Stimulated activated CD8-positive, alpha-beta memory T cell treated with anti-CD3 and anti-CD28 coated beads, Interleukin-15, amount 100 ng/mL, for 1 hour (primary cell): ENCODE results near the gene DHRS7.
"Not testable (repeated sequence)": the region's sequence is repeated elsewhere in the genome, so short reads cannot be mapped to it uniquely, and the experiment has no call there.

ENCODE experiments used
- DNase-seq: peaks from one replicate; pipeline ENCODE4 v3.0.0-alpha.2; 2020; ENCODE audit warnings: low read depth

Gene DHRS7

GRCh38 chr14:60133487-60133886 lies 31.7 kb downstream of the DHRS7 start:
- DNase-seq: no peak

- no peak for DNase-seq
Measured at GRCh38 chr14:60125918-60126317, 39.3 kb downstream of the DHRS7 start.

DNA sequence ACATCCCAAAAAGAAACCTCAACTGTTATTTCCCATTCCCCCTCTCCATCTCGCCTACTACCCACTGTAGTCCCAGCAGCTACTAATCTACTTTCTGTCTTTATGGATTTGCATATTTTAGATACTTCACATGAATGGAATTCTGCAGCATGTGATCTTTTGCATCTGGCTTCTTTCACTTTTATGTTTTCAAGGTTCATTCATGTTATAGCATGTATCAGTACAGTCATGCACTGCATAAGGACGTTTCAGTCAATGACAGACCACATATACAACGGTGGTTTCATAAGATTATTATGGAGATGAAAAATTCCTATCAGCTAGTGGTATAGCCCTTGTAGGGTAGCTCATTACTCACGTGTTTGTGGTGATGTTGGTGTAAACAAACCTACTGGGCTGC lies 49.0 kb downstream of the DHRS7 start:
- no peak for DNase-seq

- no peak for DNase-seq
Measured at GRCh38 chr14:60114881-60115280, 50.3 kb downstream of the DHRS7 start.

- no peak for DNase-seq
Measured at GRCh38 chr14:60111732-60112131, 53.5 kb downstream of the DHRS7 start.

GRCh38 chr14:60107477-60107876 lies 57.7 kb downstream of the DHRS7 start:
- no peak for DNase-seq

- DNase-seq: no peak
Measured at GRCh38 chr14:60106339-60106738, 58.9 kb downstream of the DHRS7 start.

- no peak for DNase-seq
Measured at GRCh38 chr14:60102389-60102788, 62.8 kb downstream of the DHRS7 start.

DNA sequence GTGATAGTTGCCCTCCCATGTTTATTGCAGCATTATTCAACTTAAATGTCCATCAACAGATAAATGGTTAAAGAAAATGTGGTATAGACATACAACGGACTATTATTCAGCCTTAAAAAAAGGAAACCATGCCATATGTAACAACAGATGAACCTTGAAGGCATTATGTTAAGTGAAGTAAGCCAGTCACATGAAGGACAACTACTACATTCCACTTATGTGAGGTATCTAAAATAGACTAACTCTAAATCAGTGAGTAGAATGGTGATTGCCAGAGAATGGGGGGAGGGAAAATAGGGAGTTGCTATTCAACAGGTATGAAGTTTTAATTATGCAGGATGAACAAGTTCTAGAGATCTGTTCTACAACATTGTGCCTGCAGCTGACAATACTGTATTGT lies 63.4 kb downstream of the DHRS7 start:
- DNase-seq: no peak

DNA sequence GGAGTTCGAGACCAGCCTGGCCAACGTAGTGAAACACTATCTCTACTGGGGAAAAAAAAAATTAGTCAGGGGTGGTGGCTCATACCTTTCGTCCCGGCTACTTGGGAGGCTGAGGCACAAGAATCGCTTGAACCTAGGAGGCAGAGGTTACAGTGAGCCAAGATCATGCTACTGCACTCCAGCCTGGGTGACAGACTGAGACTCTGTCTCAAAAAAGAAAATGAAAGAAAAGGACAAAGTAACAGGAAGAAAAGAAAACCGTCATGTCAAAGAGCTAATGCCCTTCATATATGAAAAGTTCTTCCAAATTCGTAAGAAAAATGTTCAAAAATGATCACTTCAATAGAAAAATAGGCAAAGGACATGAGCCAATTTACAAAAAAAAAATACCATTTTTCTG lies 65.3 kb downstream of the DHRS7 start:
- not testable (repeated sequence) for DNase-seq

- DNase-seq: no peak
Measured at GRCh38 chr14:60097974-60098373, 67.2 kb downstream of the DHRS7 start.

GRCh38 chr14:60095781-60096450 lies 69.3 kb downstream of the DHRS7 start:
- no peak for DNase-seq

DNA sequence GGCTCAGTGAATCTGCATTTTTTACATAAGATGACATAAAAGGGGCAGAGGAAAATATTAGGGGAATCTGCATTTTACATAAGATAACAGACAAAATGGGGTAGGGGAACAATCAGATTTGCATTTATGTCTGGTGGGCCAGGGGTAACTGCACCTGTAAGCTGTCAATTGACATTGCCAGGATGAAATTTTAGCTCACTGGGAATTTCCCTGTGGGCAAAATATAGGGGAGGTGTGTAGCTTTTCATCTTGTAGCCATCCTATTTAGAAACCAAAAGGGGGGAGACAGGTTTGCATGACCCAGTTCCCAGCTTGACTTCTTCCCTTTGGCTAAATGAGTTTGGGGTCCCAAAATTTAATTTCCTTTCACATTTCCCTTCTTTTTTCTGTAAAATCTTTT lies 70.0 kb downstream of the DHRS7 start:
- DNase-seq: no peak

- no peak for DNase-seq
Measured at GRCh38 chr14:60094306-60094897, 70.8 kb downstream of the DHRS7 start.
